ENCODE measurements around the gene KCNJ10. TPM values are rescaled to one million over a fixed set of nuclear protein-coding genes. Genes with fewer than 3 reads are reported as not detected.
A peak's percentile ranks its signal among the peaks of the same experiment; 100 is the strongest.

The KCNJ10 gene
- total RNA-seq, 1 donor from 2014 or later: 0.28 TPM

DNA sequence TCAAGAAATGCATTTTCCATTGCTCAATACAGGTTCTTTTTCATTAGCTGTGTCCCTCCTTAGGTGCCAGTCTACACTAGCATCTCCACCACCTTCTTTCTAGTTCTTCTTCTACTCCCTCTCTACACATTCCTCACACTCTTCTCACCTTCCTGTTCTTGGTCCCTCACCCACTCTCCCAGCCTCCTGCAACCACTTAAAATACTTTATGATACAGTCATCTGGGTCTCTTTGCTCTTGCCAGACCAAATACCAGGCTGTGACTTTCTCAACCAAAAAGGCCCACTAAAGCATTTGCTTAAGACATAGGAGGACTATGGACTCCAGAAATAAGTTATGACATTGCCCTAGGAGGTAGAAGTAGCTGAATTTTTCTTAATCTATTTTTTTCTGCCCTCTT, 73.3 kb downstream of the KCNJ10 start:
- no peak for DNase-seq (ENCODE audit: low spot score)
- ATAC-seq: no peak

DNA sequence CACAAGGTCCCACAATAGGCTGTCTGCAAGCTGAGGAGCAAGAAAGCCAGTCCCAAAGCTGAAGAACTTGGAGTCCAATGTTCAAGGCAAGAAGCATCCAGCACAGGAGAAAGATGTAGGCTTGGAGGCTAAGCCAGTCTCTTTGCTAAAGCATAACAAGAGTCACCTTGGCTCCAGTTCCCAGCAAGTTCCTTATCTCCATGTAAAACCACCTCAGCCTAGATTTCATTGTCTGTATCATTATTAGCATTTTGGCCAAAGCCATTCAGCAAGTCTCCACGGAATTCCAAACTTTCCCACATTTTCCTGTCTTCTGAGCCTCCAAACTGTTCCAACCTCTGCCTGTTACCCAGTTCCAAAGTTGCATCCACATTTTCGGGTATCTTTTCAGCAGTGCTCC, 75.1 kb downstream of the KCNJ10 start:
- no peak for DNase-seq (ENCODE audit: low spot score)
- no peak for ATAC-seq

DNA sequence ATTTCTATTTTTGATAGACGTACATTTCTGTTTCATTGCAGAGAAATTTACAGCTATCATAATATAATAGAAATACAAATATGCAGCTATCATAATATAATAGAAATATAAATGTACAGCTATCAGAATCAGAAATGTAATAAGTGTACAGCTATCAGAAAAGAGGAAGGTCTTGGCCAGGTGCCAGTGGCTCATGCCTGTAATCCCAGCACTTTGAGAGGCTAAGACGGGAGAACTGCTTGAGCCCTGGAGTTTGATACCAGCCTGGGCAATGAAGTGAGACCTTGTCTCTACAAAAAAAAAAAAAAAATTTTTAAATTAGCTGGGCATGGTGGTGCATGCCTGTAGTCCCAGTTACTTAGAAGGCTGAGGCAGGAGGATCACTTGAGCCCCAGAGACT, 76.0 kb downstream of the KCNJ10 start:
- ATAC-seq: no peak
- DNase-seq (ENCODE audit: low spot score): no peak

DNA sequence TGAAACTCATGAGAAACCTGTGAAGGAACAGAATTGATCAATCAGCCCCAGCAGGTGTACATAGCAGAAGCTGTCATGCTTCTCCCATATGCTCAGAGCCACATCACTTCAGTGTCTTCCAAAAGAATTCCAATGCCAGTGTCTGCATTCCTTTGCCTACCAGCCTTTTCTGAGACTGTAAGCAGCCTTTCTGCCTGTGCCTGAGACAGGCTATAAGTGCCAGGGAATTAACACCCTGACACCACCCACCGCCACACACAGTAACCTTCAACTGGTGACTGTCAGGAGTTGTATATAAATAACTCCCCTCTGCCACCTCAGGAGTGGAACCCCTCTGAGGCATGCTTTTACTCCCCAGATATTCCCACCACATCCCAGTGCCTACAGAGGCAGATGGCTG, 77.8 kb downstream of the KCNJ10 start:
- DNase-seq (ENCODE audit: low spot score): no peak
- ATAC-seq: peak; percentile 43

DNA sequence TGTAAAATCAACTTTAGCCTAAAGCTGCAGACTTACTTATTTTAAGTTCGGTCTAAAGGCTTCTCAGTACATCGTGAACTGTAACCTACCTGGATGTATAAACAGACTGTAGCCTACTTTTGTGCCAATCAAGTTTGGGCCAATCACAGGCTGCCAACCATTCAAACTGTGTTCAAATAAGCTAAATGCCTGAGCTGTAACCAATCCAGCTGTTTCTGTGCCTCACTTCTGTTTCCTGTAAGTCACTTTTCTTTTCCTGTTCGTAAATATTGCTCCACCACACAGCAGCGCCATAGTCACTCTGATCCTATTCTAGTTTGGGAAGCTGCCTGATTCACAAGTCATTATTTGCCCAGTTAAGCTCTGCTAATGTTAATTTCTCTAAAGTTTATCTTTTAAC, 78.4 kb downstream of the KCNJ10 start:
- DNase-seq (ENCODE audit: low spot score): peak; percentile 76
- ATAC-seq: peak; percentile 96

DNA sequence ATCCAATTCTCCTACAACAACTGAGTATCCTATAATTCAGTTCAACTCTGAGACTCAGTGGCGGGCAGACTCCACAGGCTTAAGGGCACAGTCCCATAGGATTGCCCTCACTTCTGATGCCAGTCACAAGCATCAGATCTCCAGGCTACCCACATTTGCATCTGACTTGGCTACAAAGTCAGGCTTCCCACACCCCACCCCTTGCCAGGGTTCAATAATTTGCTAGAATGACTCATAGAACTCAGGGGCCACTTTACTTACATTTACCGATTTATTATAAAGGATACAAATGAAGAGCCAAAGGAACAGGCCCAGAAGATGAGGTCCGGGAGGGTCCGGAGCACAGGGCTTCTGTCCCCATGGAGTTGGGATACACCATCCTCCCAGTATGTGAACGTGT, 80.0 kb downstream of the KCNJ10 start:
- ATAC-seq: no peak
- no peak for DNase-seq (ENCODE audit: low spot score)

DNA sequence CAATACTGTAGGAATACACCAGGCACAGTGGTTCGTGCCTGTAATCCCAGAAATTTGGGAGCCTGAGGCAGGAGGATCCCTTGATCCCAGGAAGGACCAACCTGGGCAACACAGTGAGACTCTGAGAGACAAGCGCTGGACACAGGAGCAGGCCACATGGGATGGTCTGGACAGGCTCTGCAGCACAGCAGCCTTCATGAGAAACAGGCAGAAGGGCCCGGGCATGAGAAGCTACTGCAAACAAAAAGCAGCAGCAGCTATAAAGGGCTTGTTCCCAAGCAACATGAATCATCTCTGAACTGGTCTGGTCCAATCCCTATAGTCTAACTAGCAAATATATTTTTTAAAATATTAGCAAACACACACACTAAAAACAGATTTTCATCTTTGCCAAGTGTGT, 80.4 kb downstream of the KCNJ10 start:
- no peak for DNase-seq (ENCODE audit: low spot score)
- no peak for ATAC-seq

DNA sequence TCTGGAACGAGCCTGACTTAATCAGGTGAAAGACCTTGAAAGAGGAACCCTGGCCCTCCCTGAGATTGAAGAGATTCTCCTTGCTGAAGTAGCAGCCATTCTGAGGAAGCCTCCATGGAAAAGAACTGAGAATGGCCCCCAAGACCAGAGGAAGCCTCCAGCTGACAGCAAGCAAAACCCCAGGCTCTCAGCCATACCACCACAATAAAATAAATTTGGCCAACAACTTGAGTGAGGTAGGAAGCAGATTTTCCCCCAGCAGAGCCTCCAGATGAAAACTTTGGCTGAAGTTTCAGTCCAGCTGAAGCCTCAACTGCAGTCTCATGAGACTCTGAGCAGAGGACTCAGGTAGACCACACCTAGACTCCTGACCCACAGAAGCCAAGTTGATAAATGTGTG, 82.0 kb downstream of the KCNJ10 start:
- no peak for ATAC-seq
- no peak for DNase-seq (ENCODE audit: low spot score)

DNA sequence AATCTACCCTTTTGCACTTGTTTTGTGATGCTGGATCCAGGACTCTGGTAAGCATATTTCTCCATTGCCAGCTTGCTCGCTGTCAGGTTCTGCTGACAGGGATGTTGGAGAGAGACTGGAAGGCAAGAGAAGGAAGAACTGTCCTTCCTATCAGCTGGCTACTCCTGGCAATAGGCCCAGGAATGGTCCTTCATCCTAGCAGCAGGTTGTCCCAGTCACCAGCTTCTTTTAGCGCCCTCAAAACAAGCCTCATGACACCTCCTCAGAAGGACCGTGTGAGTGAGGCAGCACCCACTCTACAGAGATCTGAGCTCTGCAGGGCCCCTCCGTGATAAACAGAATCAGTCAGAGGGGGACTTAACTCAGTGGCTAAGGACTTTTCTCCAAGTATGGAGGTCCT, 82.8 kb downstream of the KCNJ10 start:
- no peak for ATAC-seq

DNA sequence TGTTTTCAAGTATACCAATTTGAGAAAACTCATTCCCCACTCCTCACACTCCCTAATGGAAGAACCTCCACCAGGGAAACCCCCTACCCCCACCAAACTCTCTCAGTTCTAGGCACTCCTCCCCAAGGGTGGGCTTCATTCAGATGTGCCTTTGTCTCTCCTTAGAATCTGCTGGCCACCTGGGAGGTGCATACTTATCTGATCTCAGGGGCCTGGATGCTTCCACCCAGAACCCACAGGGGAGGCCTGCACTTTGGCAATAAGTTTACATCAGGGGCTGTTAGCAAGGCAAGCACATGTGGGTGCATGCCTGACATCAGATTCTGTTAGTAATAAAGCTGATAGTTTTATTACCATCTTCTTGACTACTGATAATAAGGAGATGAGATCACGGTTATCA, 83.4 kb downstream of the KCNJ10 start:
- DNase-seq (ENCODE audit: low spot score): no peak
- ATAC-seq: no peak

More for the DNA sequence above, 82.8 kb downstream of the KCNJ10 start:
- no peak for DNase-seq (ENCODE audit: low spot score)

DNA sequence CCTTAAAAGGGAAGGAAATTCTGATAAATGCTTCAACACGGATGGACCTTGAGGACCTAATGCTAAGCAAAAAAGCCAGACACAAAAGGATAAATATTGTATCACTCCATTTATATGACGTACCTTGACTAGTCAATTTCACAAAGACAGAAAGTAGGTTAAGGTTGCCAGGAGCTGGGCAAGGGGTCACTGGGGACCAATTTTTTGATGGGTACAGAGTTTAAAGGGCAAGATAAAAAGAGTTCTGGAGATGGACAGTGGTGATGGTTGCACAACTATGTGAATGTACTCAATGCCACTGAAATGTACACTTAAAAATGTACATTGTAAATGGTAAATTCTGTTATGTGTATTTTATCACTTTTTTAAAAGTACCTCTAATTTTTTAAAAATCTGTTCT, 83.9 kb downstream of the KCNJ10 start:
- ATAC-seq (no peak), DNase-seq (ENCODE audit: low spot score) (peak; percentile 16)

DNA sequence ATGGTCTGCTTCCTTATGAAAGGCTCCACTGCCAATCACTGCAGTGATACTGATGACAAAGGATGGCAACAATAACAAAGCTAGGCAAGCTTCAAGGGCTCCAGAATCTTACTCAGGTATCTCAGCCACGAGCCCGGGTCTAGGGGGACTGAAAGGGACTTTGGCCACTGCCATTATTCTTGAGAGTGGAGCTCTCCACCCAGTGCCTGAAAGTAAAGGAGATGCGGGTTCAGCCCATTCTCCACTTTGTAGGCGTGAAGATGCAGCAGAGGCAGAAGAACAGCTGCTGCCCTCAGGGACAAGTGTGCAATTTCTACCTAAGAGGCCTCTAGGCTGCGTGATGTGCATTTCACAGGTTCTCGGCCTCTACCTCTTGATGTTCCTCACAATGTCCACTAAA, 84.5 kb downstream of the KCNJ10 start:
- no peak for DNase-seq (ENCODE audit: low spot score)
- ATAC-seq: no peak

DNA sequence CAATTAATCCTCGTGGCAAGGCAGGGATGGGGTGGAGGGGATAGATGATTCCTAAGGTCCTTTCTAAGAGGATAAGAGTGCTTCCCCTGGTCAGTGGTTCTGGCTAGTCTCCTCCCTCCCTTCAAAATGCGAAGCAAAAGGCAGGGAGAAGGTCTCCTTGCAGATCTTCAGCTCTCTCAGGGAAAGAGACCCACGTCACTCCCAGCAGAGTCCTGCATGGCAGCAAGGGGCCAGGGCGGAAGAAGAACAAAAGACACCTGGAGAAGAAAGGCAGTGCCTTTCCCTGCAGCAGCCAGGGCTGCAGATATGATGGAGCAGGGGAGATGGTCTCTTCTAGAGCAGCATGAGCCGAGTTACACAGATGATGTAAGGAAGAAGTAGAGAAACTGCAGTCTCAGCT, 86.3 kb downstream of the KCNJ10 start:
- DNase-seq (ENCODE audit: low spot score) (no peak), ATAC-seq (no peak)

DNA sequence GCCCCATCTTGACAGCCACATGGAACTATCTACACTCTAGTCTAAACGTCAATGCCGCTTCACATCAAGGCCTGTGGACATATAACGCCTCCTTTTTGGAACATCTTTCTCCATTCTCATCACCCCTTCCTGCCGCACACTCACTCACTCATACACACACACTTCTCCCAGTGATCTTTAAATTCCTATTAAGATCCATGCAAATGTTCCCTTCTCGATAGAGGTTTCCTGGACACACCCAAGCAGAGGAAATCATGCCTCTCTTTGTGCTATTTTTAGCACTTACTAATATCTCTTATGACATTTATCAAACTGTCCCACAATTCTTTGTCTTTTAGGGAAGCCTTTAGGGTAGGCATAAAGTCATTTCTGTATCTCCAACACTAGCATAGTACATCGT, 87.7 kb downstream of the KCNJ10 start:
- no peak for DNase-seq (ENCODE audit: low spot score)
- no peak for ATAC-seq

DNA sequence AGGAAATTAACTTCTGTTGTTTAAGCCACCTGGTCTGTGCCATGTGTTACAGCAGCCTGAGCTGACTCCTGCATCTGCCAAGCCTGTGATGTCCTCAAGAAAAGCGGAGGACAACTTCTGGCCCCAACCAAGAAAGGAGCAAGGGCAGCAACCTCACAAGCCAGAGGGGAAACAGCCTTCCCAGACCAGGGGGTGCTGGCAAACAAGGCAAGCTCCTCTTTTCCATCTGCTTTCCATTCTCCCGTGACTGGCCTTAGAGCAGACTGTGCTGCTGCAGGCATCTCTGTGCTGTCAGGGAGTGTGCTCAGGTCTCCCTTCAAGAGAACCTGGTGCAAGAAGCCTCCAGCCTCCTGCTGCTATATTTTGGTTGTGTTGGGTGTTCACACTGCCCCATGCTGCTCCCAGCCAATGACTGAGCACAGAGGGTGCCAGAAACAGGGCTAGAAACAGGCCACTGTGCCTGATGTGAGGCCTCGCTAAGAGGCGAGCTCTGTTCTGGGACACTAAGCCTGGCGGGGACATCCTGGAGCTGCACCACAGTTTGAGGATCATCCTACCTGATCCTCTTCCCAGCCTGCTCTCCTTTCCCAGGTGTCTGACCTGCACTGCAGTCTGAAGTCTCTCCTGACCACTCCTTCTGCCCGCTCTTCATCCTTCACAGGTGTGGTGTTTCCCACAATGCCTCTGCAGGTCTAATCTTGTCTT, 88.5 kb downstream of the KCNJ10 start:
- no peak for DNase-seq (ENCODE audit: low spot score)
- no peak for ATAC-seq

DNA sequence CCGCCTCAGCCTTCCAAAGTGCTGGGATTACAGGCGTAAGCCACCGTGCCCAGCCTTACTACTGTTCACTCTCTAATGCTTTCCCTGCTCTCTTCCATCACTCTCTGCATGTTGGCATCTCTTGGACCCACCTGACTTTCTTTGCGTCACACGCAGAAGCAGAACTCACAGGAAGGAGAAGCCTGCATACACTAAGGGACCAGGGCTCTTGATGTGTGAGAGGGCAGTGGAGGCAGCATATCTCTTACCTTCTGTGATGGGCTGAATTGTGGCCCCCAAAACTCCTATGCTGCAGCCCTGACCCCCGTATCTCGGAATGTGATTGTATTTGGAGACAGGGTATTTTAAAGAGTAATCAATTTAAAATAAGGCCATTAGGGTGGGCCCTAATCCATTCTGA, 89.2 kb downstream of the KCNJ10 start:
- DNase-seq (ENCODE audit: low spot score): no peak
- ATAC-seq: no peak

DNA sequence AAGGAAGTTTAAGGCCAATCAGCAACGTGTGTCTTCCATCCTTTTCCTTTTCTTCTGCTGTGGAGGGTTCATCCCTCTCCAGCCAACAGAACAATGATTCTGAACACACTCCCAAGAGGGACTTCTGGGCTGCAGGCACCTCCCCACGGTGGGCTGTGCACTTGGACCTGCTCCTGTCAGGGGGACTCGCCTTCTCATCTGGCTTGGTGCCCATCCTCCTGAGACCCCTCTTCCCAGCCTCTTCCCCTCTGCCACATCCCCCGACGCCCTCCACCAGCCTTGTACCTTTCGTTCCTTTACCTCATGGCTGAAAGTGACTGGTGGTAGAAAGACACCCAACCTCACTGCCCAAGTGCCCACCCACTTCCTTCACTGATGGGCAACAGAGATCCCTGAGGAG, 89.9 kb downstream of the KCNJ10 start:
- DNase-seq (ENCODE audit: low spot score) (no peak), ATAC-seq (no peak)

DNA sequence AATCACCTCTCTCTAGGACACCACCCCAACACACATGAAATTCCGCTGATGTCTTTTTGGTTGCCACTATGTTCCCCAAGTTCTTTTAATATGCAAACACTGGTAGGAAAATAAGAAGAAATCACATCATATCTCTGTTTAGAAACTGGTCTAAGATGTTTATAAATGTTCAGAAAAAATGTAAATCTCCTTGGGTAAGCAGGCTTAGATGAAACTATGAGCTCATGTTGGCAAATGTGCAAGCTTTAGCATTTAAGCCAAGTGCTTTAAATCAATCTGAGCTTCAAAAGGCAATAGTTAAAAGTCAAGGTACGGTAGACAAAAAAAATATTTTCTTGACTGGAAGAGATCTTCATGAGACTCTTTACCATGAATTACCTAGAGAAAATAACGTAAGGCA, 90.7 kb downstream of the KCNJ10 start:
- DNase-seq (ENCODE audit: low spot score) (no peak), ATAC-seq (no peak)

DNA sequence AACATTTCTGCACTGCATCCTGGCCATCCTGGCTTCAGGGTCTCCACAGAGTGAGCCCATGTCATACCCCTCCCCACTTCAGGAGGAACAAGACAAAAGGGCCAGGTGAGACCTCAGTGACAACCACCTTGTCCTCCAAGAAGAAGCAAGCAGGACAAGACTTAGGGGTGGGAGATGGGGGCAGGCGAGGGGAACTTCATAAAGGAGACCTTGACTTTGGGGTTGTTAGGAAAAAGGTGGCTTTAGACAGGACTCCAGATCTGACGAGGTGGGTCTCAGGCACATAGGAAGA, 91.9 kb downstream of the KCNJ10 start:
- ATAC-seq: no peak

DNA sequence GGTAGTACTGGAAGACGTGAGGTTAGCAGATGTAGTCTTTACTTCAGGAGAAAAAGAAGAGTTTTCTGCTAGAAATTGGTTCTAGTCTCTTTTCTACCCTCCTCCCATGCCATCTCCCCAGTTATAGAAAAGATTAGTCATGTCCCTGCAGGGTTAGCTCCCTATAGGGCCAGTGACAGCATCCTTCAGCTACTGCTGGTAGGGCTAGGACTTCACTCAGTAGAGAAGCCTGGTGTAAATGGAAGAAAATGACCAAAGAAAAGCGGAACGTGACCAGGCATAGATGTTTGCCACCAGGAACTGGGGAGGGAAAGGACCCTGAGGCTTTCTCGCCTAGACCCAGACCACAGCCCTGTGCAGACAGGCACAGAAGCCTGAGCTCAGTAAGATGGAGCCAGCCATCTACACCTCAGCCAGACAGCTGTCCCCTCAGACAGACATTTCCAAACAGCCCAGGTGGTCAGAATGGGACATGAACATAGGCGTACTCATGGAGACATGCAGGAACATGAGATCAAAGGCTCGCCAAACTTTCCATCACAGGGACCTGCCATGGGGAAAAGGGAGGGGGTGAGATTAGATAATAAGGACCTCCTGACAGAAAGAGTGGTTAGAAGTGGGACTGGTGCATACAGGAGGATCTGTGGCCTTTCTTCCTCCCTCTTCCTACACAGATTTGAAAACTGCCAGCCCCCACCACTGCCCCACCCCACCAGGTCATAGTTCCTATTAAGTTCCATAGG, 92.4 kb downstream of the KCNJ10 start:
- ATAC-seq (no peak), DNase-seq (ENCODE audit: low spot score) (no peak)

More for the DNA sequence above, 91.9 kb downstream of the KCNJ10 start:
- DNase-seq (ENCODE audit: low spot score): no peak

DNA sequence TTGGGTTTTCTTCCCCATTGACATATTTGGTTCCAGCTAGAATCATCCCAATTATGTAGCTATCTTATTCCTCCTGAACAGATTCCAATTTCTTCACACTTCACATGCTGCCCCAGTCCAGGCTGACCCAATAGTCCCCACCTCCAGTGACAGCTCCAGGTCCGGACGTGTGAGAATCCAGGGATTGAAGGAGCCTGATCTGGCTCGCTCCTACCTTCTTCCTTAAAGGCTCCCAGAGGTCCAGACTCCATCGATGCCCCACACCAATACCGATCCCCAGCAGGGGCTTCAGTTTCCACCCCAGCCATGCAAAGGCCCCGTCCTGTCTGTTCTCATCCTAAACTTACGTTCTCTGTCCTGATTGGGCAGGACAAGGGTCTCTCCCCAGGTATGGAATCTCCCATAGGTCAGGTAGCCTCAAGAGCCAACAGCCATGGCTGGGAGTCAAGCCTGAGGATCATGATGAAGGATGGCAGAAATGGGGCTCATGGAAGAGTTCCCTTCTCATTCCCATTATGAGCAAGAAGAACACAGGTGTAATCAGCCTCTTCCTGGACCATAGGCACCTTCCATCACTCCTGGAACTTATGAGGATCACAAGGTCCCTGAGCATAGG, 95.5 kb downstream of the KCNJ10 start:
- no peak for ATAC-seq

DNA sequence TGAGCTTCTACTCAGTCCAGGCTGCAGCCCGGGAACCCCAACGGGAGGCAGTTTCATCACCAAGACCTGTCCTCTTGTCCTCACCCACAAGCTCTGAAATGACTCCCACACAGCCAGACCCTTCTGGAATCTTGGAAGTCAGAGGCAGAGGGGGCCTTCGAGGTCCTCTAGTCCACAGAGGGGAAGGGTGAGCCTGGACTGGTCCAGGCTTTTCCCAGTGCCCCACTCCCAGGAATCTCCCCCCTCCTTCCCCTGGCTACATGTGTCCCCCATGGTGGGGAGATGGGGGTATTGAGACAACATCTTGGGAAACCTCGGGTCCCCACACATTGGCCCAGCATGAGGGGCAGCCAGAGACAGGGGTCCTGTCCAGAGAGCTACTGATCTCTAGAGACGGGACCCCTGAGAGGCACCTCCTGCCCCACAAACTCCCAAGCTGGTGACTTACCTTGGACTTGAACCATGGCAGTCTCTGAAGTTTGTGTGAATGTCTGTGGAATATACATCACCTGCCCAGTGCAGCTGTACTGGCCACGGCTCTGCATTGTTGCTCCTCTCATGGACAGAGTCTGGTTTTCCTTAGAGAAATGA, 96.5 kb downstream of the KCNJ10 start:
- ATAC-seq (no peak), DNase-seq (ENCODE audit: low spot score) (no peak)

More for the DNA sequence above, 95.5 kb downstream of the KCNJ10 start:
- DNase-seq (ENCODE audit: low spot score): no peak

Data from left lobe of liver (tissue), 2 donors.